Activated naive CD8-positive, alpha-beta T cell (primary cell): ENCODE results near the gene VSIG4.

ENCODE experiments used
- H3K27ac Mint-ChIP-seq: one replicate; pipeline ENCODE4 v1.8.0; 2021; ENCODE audit warnings: mixed read lengths
- H3K27me3 Mint-ChIP-seq: one replicate; pipeline ENCODE4 v1.8.0; 2021; ENCODE audit warnings: mixed read lengths
- H3K36me3 Mint-ChIP-seq: one replicate; pipeline ENCODE4 v1.8.0; 2021; ENCODE audit warnings: mixed read lengths
- H3K4me1 Mint-ChIP-seq: one replicate; pipeline ENCODE4 v1.8.0; 2021; ENCODE audit warnings: low read depth, mixed read lengths
- H3K4me3 Mint-ChIP-seq: one replicate; pipeline ENCODE4 v1.8.0; 2021; ENCODE audit warnings: mild to moderate bottlenecking, mixed read lengths
- H3K9me3 Mint-ChIP-seq: one replicate; pipeline ENCODE4 v1.8.0; 2021; ENCODE audit warnings: low read depth, mixed read lengths

VSIG4 gene

GRCh38 chrX:66018585-66019309, 21.1 kb downstream of the VSIG4 start:
- Mint-ChIP-seq H3K9me3 (no peaks in the 10 kb centered on the region), H3K4me3 (no peak overlapping the region), H3K36me3 (no peaks in the 10 kb centered on the region), H3K27me3 (no peaks in the 10 kb centered on the region), H3K4me1 (peaks cover 72% of the 10 kb centered on the region), H3K27ac (no peak overlapping the region)

DNA sequence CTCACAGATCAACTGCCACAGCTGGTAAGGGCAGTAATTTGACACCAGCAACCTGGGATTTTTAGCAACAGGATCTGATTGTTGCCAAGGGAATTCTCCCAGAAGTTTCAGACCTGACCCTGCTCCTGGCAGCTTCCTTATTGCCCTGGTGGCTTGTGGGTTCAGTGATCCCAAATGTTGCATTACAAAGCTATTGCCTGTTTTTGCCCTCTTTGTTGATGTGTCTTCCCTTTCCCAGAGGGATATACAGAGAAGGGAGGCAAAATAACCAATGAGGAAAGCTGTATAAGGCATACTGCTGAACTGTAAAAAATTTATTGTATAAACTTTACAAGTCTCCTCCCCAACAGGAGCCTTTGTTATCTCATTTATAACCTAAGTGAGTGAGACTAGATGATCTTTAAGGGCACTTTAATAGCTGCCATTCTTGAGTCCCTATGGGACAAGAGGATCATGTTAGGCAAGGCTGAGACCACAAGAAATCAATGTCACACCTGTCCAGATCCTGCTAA, 22.2 kb downstream of the VSIG4 start:
- Mint-ChIP-seq H3K27ac (peak overlapping the region; percentile 29), H3K36me3 (no peaks in the 10 kb centered on the region), H3K4me3 (no peak overlapping the region), H3K9me3 (no peaks in the 10 kb centered on the region), H3K27me3 (no peaks in the 10 kb centered on the region), H3K4me1 (peaks cover 83% of the 10 kb centered on the region)

GRCh38 chrX:66016905-66017658, 22.8 kb downstream of the VSIG4 start:
- H3K4me1 Mint-ChIP-seq, result peaks cover 89% of the 10 kb centered on the region
- peak overlapping the region; percentile 29 for H3K27ac Mint-ChIP-seq
- no peaks in the 10 kb centered on the region for H3K36me3 Mint-ChIP-seq
- H3K27me3 Mint-ChIP-seq, result no peaks in the 10 kb centered on the region
- H3K9me3 Mint-ChIP-seq, result no peaks in the 10 kb centered on the region
- H3K4me3 Mint-ChIP-seq, result peak overlapping the region; percentile 46

DNA sequence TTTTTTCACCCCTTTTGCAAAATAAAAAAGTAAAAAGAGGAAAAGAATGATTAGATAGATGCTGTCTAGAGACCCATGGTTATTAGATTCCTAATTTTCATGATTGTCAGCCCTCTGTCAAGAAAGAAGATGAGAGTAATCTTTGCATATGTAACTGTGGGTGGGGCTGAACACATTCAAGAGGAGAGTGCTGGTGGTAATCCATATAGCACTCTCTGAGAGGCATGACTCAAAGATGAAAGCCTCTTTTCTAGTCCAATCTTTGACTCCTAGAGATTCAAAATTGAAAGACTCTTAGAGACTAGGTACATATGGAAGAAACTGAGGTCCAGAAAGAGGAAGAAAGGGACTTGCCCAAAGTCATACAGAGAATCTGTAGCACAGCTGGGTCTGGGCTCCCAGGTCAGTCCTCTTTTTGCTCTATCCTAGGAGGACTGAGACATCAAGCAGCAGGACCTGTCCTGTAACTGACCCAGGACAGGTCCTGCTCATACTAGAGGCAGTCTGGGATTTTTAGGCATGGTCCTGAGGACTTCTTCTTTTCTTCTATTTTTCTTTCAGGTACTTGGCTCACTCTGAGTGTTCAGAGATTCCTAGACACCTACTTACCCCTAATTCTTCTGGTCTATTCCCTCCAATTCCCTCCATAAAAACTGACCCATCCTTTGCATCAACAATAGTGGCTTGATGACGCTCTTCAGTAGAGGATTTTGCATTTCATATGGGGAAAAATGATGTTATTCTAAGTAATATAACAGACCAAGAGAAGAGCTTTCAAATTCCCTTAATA, 23.8 kb downstream of the VSIG4 start:
- no peak overlapping the region for H3K27ac Mint-ChIP-seq
- peaks cover 90% of the 10 kb centered on the region for H3K4me1 Mint-ChIP-seq
- peak overlapping the region; percentile 10 for H3K4me3 Mint-ChIP-seq
- H3K27me3 Mint-ChIP-seq, result no peaks in the 10 kb centered on the region
- H3K36me3 Mint-ChIP-seq, result no peaks in the 10 kb centered on the region
- no peaks in the 10 kb centered on the region for H3K9me3 Mint-ChIP-seq

- Mint-ChIP-seq H3K4me3 (peak overlapping the region; percentile 44), H3K27ac (peak overlapping the region; percentile 50)
Observed at GRCh38 chrX:66015152-66015831, 24.6 kb downstream of the VSIG4 start.

GRCh38 chrX:66014556-66014955, 25.3 kb downstream of the VSIG4 start:
- H3K4me3 Mint-ChIP-seq, result no peak overlapping the region
- H3K27me3 Mint-ChIP-seq, result no peaks in the 10 kb centered on the region
- H3K36me3 Mint-ChIP-seq, result no peaks in the 10 kb centered on the region
- H3K4me1 Mint-ChIP-seq, result peaks cover 76% of the 10 kb centered on the region
- no peaks in the 10 kb centered on the region for H3K9me3 Mint-ChIP-seq
- H3K27ac Mint-ChIP-seq, result no peak overlapping the region

More at GRCh38 chrX:66015152-66015831, 24.6 kb downstream of the VSIG4 start:
- H3K36me3 Mint-ChIP-seq, result no peaks in the 10 kb centered on the region
- H3K27me3 Mint-ChIP-seq, result no peaks in the 10 kb centered on the region
- no peaks in the 10 kb centered on the region for H3K9me3 Mint-ChIP-seq
- H3K4me1 Mint-ChIP-seq, result peaks cover 82% of the 10 kb centered on the region

DNA sequence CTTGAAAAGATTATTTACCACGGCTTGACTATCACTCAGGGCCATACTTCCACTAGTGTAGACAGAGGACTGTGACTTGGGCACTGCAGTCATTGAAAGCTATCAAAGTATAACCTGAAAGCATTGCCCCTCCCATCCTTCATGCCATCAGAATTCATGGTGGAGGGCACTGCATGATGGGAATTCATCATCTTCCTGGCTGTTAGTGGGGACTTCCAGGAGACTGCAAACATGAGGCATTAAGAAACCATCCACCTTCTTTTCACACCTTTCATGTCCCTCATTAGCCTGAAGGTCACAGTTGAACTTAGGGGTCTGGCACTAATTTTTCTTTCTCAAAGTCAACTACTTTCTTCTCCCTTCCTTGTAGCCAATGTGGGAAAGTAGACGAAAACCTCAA, 25.8 kb downstream of the VSIG4 start:
- Mint-ChIP-seq H3K4me3 (no peak overlapping the region), H3K27ac (no peak overlapping the region), H3K27me3 (no peaks in the 10 kb centered on the region), H3K4me1 (peaks cover 72% of the 10 kb centered on the region), H3K9me3 (no peaks in the 10 kb centered on the region), H3K36me3 (no peaks in the 10 kb centered on the region)

- Mint-ChIP-seq H3K36me3 (no peaks in the 10 kb centered on the region), H3K4me1 (peaks cover 65% of the 10 kb centered on the region), H3K27me3 (no peaks in the 10 kb centered on the region), H3K4me3 (peak overlapping the region; percentile 32), H3K9me3 (no peaks in the 10 kb centered on the region), H3K27ac (no peak overlapping the region)
Observed at GRCh38 chrX:66013194-66013816, 26.6 kb downstream of the VSIG4 start.

DNA sequence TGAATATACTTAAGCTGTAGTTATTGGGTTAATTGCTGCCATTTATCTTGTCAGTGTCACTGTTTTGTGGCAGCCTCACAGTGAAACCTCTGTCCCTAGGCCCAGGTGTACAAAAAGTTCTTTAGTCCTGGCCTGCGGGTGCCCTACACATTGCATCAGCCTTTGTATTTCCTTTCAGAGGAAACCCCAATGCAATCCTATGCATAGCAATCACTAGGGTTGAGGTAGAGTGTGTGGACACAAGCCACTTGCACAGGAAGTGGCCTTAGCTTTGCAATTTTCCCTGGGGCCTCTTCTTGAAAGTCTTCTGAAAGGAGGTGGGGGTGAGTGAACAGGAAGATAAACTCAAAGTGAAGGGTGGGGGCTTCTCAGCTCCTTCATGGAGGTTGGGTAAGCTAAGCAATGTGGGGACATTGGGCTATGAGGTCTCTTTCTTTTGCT, 27.8 kb downstream of the VSIG4 start:
- Mint-ChIP-seq H3K27ac (peak overlapping the region; percentile 50), H3K27me3 (no peaks in the 10 kb centered on the region), H3K9me3 (no peaks in the 10 kb centered on the region), H3K4me3 (no peak overlapping the region), H3K4me1 (peaks cover 61% of the 10 kb centered on the region), H3K36me3 (no peaks in the 10 kb centered on the region)

DNA sequence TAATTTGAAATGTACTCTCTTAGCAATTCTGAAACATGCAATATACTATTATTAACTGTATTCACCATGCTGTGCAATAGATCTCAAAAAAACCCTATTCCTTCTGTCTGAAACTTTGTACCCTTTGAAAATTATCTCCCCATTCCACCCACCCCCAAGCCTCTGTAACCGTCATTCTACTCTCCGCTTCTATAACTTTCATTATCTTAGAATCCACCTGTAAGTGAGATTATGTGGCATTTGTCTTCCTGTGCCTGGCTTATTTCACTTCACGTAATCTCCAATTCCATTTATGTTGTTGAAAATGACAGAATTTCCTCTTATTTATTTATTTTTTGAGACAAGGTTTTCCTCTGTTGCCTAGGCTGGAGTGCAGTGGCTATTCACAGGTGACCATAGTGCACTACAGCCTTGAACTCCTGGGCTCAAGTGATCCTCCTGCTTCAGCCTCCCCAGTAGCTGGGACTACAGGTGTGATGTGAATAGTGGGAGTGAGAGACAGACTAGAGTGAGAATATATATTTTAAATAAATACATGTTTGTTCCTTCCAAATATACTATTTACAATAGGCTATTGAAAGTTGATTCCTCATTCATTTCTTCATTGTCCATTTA, 30.5 kb downstream of the VSIG4 start:
- Mint-ChIP-seq H3K4me3 (no peak overlapping the region), H3K4me1 (peaks cover 58% of the 10 kb centered on the region), H3K27me3 (no peaks in the 10 kb centered on the region), H3K9me3 (peaks cover 5% of the 10 kb centered on the region), H3K36me3 (no peaks in the 10 kb centered on the region), H3K27ac (no peak overlapping the region)

- H3K9me3 Mint-ChIP-seq, result peaks cover 5% of the 10 kb centered on the region
- H3K4me1 Mint-ChIP-seq, result peaks cover 59% of the 10 kb centered on the region
- no peak overlapping the region for H3K27ac Mint-ChIP-seq
- no peaks in the 10 kb centered on the region for H3K36me3 Mint-ChIP-seq
- no peak overlapping the region for H3K4me3 Mint-ChIP-seq
- H3K27me3 Mint-ChIP-seq, result no peaks in the 10 kb centered on the region
Observed at GRCh38 chrX:66008328-66008970, 31.4 kb downstream of the VSIG4 start.

DNA sequence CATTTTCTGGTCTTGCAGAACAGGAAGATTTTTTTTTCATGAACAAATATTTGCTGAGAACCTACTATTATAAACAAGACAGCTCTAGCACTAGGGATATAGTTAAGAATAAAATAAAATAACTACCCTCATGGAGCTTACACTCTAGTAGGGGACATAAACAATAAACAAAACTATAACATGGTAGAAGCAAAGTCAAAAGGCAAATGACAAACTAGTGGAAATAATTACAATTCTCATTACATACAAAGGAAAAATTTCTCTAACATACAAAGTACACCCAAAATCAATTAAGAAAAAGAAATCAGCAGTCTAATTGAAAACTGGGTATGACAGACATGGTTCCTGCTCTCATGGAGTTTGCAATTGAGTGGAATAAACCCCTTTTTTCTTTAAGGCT, 32.0 kb downstream of the VSIG4 start:
- Mint-ChIP-seq H3K4me3 (no peak overlapping the region), H3K27ac (no peak overlapping the region), H3K36me3 (no peaks in the 10 kb centered on the region), H3K9me3 (peaks cover 5% of the 10 kb centered on the region), H3K4me1 (peaks cover 58% of the 10 kb centered on the region), H3K27me3 (no peaks in the 10 kb centered on the region)

GRCh38 chrX:66005830-66006449, 33.9 kb downstream of the VSIG4 start:
- Mint-ChIP-seq H3K36me3 (no peaks in the 10 kb centered on the region), H3K27ac (peak overlapping the region; percentile 91), H3K27me3 (no peaks in the 10 kb centered on the region), H3K4me1 (peaks cover 61% of the 10 kb centered on the region), H3K9me3 (peaks cover 5% of the 10 kb centered on the region), H3K4me3 (peak overlapping the region; percentile 47)
